22Rv1 (cell line): ENCODE results near the gene CNN3.

Experiments
- H3K27ac ChIP-seq: fragments of 450-650 bp; 2 replicates; pipeline ENCODE4 v1.5.1; 2017
- ZFX ChIP-seq: fragments of 450-650 bp; IDR thresholded peaks from 2 replicates; pipeline ENCODE4 v1.6.1; 2017; ENCODE audit warnings: antibody characterized with exemption, borderline replicate concordance
- TF ChIP-seq, protein P1 (sequence below): fragments of 450-650 bp; IDR thresholded peaks from 2 replicates; pipeline ENCODE4 v1.5.1; 2017; ENCODE audit warnings: mild to moderate bottlenecking

Gene CNN3

DNA sequence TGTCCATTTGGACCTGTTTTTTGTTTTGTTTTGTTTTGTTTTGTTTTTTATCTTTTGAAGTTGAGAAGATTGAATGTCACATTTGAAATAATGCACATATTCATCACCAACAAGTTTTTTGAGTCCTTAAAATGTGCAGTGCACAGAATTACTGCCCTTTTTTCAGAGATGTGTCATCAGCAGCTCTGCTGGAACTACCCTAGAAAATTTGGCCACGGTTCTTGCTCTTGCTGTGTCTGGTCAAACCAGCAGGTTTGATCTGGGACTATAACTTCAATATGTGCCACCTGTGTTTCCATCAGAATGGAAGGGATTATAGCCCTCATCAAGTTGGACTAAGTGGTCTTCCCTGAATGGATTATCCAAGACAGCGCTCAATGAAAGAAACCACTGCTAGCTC lies 24.1 kb upstream of the CNN3 start:
- H3K27ac ChIP-seq, result no peak overlapping the region
- TF ChIP-seq, protein P1, sequence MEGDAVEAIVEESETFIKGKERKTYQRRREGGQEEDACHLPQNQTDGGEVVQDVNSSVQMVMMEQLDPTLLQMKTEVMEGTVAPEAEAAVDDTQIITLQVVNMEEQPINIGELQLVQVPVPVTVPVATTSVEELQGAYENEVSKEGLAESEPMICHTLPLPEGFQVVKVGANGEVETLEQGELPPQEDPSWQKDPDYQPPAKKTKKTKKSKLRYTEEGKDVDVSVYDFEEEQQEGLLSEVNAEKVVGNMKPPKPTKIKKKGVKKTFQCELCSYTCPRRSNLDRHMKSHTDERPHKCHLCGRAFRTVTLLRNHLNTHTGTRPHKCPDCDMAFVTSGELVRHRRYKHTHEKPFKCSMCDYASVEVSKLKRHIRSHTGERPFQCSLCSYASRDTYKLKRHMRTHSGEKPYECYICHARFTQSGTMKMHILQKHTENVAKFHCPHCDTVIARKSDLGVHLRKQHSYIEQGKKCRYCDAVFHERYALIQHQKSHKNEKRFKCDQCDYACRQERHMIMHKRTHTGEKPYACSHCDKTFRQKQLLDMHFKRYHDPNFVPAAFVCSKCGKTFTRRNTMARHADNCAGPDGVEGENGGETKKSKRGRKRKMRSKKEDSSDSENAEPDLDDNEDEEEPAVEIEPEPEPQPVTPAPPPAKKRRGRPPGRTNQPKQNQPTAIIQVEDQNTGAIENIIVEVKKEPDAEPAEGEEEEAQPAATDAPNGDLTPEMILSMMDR, result no peak
- TF ChIP-seq ZFX, result no peak

DNA sequence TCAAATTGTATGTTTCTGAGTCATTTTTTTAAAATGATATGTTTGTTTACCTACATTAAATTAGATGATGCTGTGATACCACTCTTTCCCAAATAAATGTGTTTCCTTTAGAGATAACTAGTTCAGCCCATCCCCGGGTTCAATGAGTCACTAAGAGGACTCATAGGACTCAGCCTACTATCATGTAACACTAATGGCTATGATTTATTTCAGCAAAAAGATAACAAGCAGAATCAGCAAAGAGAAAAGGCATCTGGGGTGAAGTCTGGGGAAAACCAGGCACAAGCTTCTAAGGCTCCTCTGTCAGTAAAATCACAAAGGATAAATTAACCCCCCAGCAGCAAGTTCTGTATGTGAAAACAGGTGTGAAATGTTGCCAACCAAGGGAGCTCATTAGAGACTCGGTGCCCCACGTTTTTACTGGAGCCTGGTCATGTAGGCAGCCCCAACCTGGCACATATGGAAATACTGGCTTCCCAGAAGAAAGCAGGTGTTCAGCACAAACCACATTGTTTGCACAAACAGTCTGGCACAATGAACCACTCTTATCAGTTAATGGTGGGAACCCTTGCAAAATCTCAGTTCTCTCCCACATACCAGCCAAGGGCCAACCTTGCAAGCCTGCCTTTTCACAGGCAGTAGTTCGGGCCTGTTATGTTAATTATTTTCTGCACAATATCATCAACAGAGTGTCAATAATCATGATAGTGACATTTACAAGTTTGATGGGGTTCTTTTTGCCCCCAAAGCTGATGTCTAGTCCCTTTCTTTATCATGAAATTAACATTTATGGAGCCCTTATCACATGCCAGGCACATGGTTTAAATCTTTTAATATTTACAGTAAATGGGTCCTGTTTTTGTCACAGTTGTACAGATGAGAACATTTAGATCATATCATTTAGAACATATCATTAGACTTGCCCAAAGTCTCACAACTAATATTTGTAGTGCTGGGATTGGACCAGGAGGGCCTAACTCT lies 23.1 kb upstream of the CNN3 start:
- TF ChIP-seq, protein P1, result no peak
- no peak for TF ChIP-seq ZFX
- no peak overlapping the region for H3K27ac ChIP-seq

DNA sequence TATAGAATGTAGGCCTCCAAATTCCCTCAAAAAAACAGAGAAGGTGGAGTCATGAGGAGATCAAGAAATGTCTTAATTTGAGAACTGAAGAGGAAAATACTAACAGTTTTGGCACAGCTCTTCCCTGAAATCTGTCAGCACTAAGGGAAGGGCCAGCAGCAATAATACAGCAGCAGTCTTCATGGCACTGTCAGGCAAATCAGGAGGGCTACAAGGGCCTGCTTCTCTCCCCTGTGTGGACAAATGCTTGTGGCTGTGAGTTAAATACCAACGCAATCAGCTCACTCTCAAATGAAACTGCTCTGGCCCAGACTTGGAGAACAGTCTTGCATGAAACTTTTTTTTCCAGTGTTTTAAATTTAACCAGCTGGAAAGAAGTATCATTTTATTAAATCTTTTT lies 20.5 kb upstream of the CNN3 start:
- H3K27ac ChIP-seq, result no peak overlapping the region
- TF ChIP-seq ZFX, result no peak
- TF ChIP-seq, protein P1, result no peak

DNA sequence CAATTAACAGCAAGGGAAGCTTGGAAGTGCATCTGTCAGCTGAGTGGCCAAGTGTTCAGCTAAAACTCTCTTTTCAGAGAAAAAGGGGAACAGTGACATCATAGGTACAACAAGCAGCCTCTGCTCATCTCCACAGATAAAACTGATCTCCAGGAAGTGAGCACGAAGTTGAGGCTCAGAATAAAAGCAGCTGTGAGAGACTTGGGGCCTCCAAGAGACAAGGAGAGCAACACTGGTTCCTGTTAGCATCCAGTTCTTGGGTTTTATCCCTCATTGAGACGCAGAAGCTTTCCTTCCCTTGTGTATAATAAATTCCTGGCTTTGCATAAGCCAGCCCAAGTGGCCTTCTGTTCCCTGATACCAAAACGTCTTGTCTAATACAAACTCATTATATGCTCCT lies 20.0 kb upstream of the CNN3 start:
- H3K27ac ChIP-seq, result no peak overlapping the region
- TF ChIP-seq, protein P1, result no peak
- no peak for TF ChIP-seq ZFX

DNA sequence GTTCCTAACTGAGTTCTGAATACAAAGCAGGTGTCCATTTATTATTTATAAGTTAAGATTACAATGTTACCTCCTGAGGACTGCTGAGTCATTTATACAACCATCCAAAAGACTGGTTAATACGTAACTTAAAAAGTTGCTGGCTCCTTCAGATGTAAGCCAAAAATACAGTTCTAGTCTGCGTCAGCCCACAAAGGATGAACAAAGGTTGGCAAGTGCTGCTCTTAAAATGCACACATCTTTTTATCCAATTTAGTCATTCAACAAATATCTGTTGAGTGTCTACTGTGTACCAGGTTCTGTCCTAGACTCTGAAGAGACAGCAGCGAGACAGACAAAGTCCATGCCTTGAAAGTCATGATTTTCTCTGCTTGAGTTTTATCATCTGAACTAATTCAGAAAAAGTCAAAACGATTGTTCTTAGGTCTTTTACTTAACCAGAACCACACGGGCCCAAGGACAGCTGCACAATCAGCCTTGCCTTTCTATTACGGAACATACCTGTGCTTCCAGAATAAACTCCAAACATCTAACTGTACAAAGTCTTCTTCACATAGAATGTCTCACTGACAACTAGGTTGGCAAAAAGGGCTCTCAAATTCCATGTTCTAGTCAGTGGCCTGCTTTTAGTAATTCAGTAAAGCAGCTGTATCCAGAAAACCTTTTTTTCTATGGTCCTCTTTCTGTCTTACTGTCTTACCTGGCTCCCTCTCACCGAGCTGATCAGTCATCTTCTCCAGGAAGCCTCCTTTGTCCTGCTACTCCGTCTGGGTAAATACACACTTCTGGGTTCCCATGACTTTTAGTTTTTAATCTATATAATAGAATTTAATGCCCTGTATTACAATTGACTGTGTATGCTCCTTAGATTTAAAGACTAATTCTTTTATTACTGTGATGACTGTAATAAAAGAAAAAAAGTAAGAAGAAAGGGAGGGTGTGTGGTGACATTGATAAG lies 15.5 kb upstream of the CNN3 start:
- H3K27ac ChIP-seq, result peak overlapping the region; percentile 78
- no peak for TF ChIP-seq ZFX
- TF ChIP-seq, protein P1, result no peak

DNA sequence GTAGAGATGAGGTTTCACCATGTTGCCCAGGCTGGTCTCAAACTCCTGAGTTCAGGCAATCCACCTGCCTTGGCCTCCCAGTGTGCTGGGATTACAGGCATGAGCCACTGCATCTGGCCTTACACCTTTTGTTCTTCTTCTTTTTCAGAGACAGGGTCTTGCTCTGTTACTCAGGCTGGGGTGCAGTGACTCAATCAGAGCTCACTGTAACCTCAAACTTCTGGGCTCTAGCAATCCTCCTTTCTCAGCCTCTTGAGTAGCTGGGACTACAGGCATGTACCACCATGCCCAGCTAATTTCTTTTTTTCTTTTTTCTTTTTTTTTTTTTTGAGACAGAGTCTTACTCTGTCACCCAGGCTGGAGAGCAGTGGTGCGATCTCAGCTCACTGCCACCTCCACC lies 14.6 kb upstream of the CNN3 start:
- peak overlapping the region; percentile 78 for H3K27ac ChIP-seq

DNA sequence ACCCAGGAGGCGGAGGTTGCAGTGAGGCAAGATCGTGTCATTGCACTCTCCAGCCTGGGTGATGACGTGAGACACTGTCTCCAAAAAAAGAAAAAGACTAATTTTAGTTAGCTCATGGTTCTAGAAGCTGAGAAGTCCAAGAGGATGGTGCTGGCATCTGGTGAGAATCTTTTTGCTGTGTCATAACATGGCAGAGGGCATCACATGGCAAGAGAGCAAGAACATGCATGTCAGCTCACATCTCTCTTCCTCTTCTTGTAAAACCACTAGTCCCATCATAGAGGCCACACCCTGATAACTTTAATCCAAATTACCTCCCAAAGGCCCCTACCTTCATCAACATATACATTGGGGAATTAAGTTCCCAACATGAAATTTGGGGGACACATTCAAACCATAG lies 13.8 kb upstream of the CNN3 start:
- TF ChIP-seq, protein P1, result no peak
- no peak for TF ChIP-seq ZFX

More for the DNA sequence above, 13.8 kb upstream of the CNN3 start:
- no peak overlapping the region; the same call in 1 of the 2 replicates for H3K27ac ChIP-seq
